Stimulated activated CD4-positive, alpha-beta T cell treated with anti-CD3 and anti-CD28 coated beads, Interleukin-2, amount 100 ng/mL, for 4 hours (primary cell): ENCODE data around the gene CARD11.

Experiments
- DNase-seq: peaks from one replicate; pipeline ENCODE4 v3.0.0-alpha.2; 2020; ENCODE audit warnings: low read depth

CARD11 gene

GRCh38 chr7:2940466-2940865, 103.2 kb downstream of the CARD11 start:
- no peak for DNase-seq

GRCh38 chr7:2939193-2939885, 104.3 kb downstream of the CARD11 start:
- DNase-seq, result no peak

- DNase-seq, result no peak
These were observed 105.0 kb downstream of the CARD11 start for GRCh38 chr7:2938514-2939192.

GRCh38 chr7:2937701-2938513, 105.8 kb downstream of the CARD11 start:
- DNase-seq, result no peak

- DNase-seq, result no peak
These were observed 106.6 kb downstream of the CARD11 start for GRCh38 chr7:2936891-2937580.

GRCh38 chr7:2936301-2936700, 107.4 kb downstream of the CARD11 start:
- no peak for DNase-seq

- no peak for DNase-seq
These were observed 108.5 kb downstream of the CARD11 start for GRCh38 chr7:2934984-2935740.

- DNase-seq, result no peak
These were observed 109.4 kb downstream of the CARD11 start for GRCh38 chr7:2934211-2934731.

- DNase-seq, result no peak
These were observed 111.0 kb downstream of the CARD11 start for GRCh38 chr7:2932402-2933251.

GRCh38 chr7:2931034-2931415, 112.6 kb downstream of the CARD11 start:
- no peak for DNase-seq

- DNase-seq, result no peak
These were observed 113.2 kb downstream of the CARD11 start for GRCh38 chr7:2930310-2931033.

- no peak for DNase-seq
These were observed 114.1 kb downstream of the CARD11 start for GRCh38 chr7:2929321-2930201.

- no peak for DNase-seq
These were observed 114.9 kb downstream of the CARD11 start for GRCh38 chr7:2928613-2929311.

- no peak for DNase-seq
These were observed 115.4 kb downstream of the CARD11 start for GRCh38 chr7:2928256-2928612.

GRCh38 chr7:2927592-2927991, 116.1 kb downstream of the CARD11 start:
- DNase-seq, result no peak

- DNase-seq, result no peak
These were observed 116.7 kb downstream of the CARD11 start for GRCh38 chr7:2926896-2927405.

GRCh38 chr7:2926120-2926895, 117.4 kb downstream of the CARD11 start:
- DNase-seq, result no peak
